ENCODE results near the gene TGFBR3L.
A peak's percentile ranks its signal among the peaks of the same experiment; 100 is the strongest.
"Not testable (repeated sequence)": the region's sequence is repeated elsewhere in the genome, so short reads cannot be mapped to it uniquely, and the experiment has no call there.

The TGFBR3L gene

GRCh38 chr19:7879836-7880235 is 34.8 kb upstream of the TGFBR3L start:
- DNase-seq, result no peak

DNA sequence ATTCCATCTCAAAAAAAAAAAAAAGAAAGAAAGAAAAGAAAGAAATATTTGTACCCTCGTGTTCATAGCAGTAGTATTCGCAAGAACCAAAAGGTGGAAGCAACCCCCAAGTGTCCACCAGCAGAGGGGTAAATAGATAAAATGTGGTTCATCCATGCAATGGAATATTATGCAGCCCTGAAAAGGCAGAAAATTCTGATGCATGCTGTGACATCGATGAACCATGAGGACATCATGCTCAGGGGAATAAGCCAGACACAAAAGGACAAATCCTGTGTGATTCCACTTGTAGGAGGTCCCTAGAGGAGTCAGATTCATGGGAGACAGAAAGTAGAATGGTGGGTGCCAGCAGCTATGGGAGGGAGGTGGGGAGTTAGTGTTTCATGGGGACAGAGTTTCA is 32.7 kb upstream of the TGFBR3L start:
- no peak for DNase-seq

DNA sequence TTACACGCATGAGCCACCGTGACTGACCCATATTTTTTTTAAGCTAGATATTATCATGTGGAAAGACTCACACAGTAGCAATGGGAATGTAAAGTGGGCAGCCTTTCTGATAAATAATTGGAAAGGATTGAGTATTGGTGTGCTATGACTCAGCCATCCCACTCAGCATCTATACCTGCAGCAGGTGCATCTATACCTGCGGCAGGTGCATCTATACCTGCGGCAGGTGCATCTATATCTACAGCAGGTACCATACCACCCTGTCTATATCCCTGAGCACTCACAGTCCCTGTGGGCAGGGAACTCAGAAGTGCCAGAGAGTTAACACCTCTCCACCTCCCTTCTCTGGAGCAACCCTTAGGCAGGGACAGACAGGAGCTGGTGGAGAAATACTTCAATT is 31.5 kb upstream of the TGFBR3L start:
- DNase-seq, result no peak

GRCh38 chr19:7883796-7884570 is 30.6 kb upstream of the TGFBR3L start:
- DNase-seq, result no peak

DNA sequence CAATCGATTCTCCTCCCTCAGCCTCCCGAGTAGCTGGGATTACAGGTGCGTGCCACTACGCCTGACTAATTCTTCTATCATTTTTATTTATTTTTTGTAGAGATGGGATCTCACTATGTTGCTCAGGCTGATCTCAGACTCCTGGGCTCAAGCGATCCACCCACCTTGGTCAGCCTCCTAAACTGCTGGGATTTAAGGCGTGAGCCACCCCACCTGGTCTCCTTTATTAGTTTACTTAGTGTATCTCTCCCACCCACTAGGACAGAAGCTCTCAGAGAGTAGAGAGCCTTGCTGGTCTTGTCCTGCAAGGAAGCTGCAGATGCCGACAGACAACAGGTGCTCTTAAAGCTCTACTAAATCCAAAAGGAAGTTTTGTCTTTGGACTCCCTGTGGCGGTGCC is 28.8 kb upstream of the TGFBR3L start:
- no peak for DNase-seq

GRCh38 chr19:7887408-7888144 is 27.1 kb upstream of the TGFBR3L start:
- DNase-seq, result no peak

DNA sequence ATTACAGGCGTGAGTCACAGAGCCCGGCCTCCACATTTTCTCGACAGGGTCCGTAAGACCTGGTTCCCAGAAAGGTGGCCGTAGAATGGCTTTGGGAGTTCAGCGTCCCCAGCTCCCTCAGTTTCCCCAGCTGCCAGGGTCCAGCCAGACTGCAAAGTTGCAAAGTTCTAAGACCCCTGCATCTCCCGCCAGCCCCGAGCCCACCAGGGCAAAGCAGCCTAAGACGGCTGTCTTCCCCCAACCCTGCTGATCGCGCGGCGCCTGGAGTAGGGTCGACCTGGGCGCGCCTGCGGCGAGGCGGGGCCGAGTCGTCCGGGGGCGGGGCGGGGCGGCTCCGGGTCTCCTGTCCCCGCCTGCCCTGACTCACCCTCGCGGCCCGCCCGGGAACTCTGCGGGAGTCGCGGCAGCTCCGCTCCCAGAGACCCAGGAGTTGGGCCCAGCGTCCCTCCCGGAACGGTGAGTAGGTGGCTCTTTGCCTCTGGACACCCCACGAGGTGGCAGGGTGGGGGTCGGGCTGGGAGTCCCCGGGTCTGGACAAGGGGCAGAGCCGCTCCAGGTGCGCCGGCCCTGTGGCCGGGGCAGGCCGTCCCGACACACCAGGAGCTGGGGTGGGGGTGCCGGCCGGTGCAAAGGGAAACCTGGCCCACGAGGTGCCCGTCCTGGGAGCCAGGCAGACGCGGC is 26.3 kb upstream of the TGFBR3L start, which contains the start of gene LRRC8E:
TSS of gene LRRC8E (plus strand) at position 366 of the 681 bp plus-strand sequence. CDS start 7,094 bp downstream, outside the sequence.
- DNase-seq, result peak; percentile 57

- no peak for DNase-seq
These were observed 25.8 kb upstream of the TGFBR3L start for GRCh38 chr19:7888826-7889217.

DNA sequence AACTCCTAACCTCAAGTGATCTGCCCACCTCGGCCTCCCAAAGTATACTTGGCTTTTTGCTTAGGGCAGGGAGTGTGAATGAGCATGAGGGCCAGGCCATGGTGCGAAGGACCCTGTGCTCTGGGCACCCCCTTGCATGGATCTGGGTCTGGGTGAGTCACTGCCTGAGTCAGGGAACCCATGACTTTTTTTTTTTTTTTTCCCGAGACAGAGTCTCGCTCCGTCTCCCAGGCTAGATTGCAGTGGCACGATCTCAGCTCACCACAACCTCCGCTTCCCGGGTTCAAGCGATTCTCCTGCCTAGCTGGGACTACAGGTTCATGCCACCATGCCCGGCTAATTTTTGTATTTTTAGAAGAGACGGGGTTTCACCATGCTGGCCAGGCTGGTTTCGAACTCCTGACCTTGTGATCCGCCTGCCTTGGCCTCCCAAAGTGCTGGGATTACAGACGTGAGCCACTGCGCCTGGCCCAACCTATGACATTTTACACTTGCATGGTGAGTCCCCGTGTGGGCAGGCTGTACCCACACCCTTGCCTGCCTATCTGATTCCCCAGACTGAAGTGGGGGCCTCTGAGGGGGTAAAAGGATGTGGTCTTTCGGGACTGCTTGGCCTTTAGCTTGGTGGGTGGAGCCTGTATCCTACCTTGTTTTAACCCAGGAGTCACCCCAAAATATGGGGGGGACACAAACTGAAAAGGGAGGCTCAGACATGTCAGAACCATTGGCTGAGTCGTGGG is 21.1 kb upstream of the TGFBR3L start:
- DNase-seq, result not testable (repeated sequence)

DNA sequence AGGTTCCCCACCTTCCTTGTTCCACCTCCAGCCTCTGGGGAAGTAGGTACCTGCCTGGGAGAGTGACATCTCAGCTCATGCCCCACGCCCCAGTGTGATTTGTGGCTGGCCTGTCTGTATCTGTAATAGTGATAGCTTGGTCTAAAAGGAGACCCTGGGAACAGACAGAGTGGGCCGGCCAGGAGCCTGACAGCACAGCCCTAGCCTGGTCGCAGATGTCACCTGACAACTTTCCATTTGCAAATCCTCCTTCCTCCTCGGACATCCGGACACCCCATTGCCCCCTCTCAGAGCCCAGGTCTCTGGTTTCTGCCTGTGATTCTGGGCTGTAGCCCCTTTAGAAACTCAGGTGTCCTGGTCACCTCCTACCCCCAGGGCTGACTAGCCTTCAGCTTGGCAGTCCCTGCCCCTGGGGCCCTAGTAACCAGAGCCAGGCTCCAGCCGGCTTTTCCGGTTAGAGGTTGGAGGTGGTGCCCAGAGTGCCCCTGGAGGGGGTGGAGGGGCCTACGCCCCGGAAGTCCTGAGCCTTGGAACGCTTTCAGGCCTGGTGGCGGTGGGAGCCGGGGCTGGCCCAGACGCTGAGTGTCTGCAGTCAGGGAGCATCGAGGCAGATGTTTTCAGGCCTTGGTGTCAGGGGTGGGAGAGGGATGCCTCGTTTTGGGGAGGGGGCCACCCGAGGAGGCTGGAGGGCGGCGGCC is 19.9 kb upstream of the TGFBR3L start:
- DNase-seq, result no peak

DNA sequence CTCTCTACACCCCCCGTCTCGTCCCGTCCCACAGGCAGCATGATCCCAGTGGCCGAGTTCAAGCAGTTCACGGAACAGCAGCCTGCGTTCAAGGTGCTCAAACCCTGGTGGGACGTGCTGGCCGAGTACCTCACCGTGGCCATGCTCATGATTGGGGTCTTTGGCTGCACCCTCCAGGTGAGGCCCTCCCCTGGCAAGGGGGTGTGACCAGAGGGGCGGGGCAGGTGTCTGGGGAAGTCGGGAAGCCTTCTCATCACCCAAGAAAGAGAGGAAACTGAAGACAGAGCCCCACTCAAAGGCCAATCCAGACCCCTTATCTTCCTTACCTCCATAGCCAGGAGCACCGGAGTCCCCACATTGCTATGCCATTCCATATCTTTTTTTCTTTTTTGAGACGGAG is 19.1 kb upstream of the TGFBR3L start:
- DNase-seq, result no peak

DNA sequence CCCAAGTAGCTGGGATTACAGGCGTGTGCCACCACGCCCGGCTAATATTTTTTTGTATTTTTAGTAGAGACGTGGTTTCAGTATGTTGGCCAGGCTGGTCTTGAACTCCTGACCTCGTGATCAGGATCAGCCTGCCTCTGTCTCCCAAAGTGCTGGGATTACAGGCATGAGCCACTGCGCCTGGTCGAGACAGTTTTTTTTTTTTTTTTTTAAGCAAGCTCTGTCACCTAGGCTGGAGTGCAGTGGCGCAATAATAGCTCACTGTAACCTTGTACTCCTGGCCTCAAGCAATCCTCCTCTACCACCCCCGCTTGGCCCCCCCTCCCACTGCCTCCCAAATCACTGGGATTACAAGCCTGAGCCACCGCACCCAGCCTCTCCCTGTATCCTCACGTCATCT is 17.3 kb upstream of the TGFBR3L start:
- DNase-seq, result no peak

DNA sequence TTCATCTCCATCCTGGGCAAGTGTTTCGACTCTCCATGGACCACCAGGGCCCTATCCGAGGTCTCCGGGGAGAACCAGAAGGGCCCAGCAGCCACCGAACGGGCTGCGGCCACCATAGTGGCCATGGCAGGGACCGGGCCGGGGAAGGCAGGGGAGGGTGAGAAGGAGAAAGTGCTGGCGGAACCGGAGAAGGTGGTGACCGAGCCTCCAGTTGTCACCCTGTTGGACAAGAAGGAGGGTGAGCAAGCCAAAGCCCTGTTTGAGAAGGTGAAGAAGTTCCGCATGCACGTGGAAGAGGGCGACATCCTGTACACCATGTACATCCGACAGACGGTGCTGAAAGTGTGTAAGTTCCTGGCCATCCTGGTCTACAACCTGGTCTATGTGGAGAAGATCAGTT is 15.7 kb upstream of the TGFBR3L start:
- no peak for DNase-seq

- DNase-seq, result no peak
These were observed 14.8 kb upstream of the TGFBR3L start for GRCh38 chr19:7899751-7900378.

DNA sequence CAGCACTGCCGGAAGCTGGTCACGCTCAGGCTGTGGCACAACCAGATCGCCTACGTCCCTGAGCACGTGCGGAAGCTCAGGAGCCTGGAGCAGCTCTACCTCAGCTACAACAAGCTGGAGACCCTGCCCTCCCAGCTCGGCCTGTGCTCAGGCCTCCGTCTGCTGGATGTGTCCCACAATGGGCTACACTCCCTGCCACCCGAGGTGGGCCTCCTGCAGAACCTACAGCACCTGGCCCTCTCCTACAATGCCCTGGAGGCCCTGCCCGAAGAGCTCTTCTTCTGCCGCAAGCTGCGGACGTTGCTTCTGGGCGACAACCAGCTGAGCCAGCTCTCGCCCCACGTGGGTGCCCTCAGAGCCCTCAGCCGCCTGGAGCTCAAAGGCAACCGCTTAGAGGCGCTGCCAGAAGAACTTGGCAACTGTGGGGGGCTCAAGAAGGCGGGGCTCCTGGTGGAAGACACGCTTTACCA is 14.2 kb upstream of the TGFBR3L start:
- no peak for DNase-seq

DNA sequence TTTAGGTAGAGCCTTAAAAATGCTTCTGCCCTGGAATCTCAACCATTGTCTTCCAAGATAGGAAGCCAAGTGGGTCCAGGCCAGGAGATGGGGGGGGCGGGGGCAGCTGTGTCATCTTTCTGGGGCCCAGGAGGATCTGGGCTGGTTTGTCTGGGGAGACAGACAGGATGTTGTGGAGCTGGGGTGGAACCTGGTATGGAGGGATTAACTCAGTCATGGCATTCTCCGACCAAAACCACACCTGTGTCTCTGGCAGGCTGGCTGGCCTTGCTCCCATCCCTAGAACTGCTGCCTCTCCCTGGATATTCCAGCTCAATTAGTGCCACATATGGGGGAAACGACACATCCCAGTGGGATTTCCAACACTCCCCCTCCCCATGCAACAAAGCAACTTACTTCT is 13.7 kb upstream of the TGFBR3L start:
- DNase-seq, result no peak

DNA sequence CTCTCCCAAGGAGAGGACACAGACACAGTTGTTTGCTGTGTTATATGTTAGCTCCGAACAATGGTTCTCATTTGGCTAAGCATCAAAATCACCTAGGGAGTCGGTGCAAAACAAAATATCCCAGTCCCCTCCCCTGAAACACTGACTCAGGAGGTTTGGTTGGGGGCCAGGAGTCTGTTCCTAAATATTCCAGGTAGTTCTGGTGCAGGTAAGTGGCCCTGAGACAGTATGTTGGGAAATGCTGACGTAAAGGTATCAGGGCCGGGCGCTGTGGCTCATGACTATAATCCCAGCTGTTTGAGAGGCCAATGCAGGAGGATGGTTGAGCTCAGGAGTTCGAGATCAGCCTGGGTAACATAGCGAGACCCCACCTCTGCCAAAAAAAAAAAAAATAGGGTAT is 13.3 kb upstream of the TGFBR3L start:
- DNase-seq, result no peak

- DNase-seq, result no peak
These were observed 11.8 kb upstream of the TGFBR3L start for GRCh38 chr19:7902796-7903243.

DNA sequence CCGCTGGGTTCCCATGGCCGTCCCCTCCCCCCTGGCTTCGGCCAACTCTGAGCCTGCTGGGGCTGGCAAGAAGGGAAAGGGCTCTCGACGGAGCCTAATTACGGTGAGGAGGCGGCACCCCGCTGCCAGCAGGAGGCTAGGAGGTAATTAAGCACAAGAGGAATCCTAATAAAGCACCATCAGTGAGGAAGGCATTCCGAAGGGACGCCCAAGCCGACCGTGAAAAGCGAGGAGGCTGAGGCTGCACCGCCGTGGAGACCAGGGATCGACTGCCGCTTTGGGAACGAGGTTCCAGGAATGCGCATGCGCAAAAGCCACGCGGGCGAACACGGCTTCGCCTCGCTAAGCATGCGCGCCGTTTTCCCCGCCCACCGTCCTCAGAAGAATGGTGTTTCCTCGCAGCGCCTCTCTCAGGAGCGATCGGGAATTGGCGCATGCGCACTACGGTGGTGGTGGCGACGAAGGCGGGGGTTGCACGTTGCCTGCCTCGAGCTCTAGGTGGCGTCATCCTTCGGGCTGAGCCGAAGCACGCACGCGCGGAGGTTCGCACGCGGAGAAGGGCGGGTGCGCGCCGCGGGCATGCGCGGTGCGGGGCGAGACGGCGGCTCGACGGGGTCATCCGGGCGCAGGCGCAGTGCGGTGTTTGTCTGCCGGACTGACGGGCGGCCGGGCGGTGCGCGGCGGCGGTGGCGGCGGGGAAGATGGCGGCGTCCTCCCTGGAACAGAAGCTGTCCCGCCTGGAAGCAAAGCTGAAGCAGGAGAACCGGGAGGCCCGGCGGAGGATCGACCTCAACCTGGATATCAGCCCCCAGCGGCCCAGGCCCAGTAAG is 11.2 kb upstream of the TGFBR3L start, which contains the start of gene MAP2K7:
TSS of gene MAP2K7 (plus strand) at position 634 of the 830 bp plus-strand sequence. CDS start at position 702, 68 bp downstream.
- DNase-seq, result peak; percentile 100

Measured in CD4-positive, alpha-beta T cell treated with Interleukin-6 for 4 hours (primary cell).